GM10266 (cell line): ENCODE results near the gene MAPK8.

ENCODE experiments used
- DNase-seq: peaks from one replicate; pipeline ENCODE4 v3.0.0; 2012; ENCODE audit errors: extremely low spot score
- TF ChIP-seq, protein P1 (sequence below): IDR thresholded peaks from 2 replicates; pipeline ENCODE4 v1.5.1; 2012; ENCODE audit warnings: mild to moderate bottlenecking, low read depth; ENCODE audit not compliant: control insufficient read depth, insufficient read depth; ENCODE audit errors: missing control alignments

The MAPK8 gene

GRCh38 chr10:48461623-48462481 is 155.4 kb downstream of the MAPK8 start:
- TF ChIP-seq, protein P1, sequence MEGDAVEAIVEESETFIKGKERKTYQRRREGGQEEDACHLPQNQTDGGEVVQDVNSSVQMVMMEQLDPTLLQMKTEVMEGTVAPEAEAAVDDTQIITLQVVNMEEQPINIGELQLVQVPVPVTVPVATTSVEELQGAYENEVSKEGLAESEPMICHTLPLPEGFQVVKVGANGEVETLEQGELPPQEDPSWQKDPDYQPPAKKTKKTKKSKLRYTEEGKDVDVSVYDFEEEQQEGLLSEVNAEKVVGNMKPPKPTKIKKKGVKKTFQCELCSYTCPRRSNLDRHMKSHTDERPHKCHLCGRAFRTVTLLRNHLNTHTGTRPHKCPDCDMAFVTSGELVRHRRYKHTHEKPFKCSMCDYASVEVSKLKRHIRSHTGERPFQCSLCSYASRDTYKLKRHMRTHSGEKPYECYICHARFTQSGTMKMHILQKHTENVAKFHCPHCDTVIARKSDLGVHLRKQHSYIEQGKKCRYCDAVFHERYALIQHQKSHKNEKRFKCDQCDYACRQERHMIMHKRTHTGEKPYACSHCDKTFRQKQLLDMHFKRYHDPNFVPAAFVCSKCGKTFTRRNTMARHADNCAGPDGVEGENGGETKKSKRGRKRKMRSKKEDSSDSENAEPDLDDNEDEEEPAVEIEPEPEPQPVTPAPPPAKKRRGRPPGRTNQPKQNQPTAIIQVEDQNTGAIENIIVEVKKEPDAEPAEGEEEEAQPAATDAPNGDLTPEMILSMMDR: no peak
- DNase-seq: no peak

GRCh38 chr10:48462482-48463020 is 156.1 kb downstream of the MAPK8 start:
- TF ChIP-seq, protein P1: no peak
- no peak for DNase-seq

DNA sequence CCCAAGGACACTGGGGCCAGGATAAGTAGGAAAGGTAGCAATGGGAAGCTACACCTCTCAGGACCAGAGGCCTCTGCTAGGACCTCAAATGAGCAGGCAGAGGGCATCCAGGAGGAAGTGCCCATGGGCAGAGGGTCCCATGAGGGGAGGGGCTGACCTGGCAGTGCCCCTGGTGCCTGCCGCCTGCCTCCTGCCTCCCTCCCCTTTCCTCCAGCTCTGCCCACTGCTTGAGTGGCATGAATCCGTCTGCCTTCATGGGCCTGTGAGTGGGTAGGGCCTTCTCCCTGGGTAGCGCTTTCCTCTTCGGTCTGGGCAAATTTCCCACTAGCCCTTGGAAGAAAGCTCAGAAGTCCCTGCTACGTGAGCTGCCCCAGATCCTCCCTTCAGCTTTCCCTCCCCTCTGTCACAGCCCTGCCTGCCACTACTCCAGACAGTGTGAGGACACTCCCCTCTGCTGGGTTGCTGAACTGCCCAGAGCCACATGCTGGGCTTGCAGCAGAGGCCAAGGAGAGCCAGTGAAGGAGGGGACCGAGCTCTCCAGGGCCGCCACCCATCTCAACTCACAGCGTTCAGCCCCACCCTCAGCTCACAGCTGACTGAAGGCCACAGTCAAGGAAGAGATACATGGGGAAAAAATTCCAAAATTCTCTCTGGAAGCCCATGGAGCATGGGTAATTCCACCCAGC is 157.0 kb downstream of the MAPK8 start:
- TF ChIP-seq, protein P1: no peak
- no peak for DNase-seq

DNA sequence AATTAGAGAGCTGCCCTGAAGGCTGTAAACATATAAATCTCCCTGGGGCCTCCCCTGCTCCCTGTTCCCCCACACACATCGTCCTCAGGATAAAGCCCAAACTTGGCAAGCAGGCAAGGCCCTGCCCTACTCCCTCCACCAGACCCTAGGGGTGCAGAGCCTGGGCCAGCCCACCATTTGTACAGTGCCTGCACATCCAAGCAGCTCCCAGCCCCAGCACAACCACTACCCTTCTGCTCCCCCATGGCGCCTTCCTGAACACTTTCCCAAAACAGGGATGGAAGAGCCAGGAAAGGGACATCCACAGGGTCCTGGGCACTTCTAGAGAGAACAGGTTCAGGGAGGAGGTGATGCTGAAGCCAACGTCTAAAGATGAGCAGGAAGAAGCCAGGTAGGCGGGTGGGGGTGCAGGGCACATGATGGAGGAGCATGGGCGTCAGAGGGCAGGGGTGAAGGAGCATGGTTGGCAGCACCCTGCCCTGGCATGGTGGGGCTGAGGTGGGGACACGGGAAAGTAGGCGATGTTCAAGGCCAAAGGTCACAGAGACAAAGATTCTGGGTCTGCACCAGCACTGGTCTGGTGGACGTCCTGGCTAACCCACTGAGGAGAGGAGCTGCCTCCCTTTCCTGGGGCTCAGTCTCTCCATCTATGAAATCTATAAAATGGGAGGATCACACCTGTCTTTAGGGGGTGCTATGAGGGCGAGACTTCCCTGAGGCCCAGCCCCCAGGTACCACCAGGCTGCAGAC is 157.8 kb downstream of the MAPK8 start:
- TF ChIP-seq, protein P1: no peak
- no peak for DNase-seq

- DNase-seq: no peak
- TF ChIP-seq, protein P1: no peak
Measured at GRCh38 chr10:48464871-48465736, 158.6 kb downstream of the MAPK8 start.

DNA sequence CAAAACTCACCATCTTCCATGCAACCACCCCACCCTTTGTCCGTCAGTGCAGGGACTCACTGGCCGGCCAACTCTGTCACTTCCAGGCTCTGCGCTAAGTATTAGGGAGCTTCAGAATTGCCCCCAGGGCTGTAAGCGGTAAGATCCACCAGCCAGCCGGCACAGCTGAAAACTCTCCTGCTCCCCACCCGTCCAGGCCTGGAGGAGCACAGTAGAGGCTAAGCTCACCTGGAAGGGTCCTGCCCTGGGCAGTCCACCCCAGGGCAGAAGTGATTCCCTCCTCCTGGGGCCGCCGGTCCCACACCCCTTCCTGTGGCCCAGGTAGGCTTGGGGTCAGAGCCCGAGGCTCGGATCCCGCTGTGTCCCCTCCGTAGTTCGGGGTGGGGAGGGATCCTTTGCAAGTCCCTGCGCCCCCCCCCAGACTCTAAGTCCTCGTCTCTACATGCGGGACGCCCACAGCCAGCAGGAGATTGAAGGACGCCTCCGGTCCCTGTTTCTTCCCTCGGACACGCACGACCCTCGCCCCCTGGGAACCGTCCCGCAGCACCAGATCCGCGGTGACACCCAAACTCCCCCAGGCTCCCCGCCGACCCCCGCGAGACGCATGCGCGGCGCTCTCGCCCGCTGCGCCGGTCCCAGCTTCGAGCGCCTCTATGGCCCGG is 159.5 kb downstream of the MAPK8 start:
- TF ChIP-seq, protein P1: no peak
- no peak for DNase-seq
